Fibroblast of villous mesenchyme (primary cell): Measurements from ENCODE around the gene LRIG1. TPM values are rescaled to one million over a fixed set of nuclear protein-coding genes. Genes with fewer than 3 reads are reported as not detected.
A peak's percentile ranks its signal among the peaks of the same experiment; 100 is the strongest.

Experiments used
- DNase-seq: peaks from one replicate; pipeline ENCODE4 v3.0.0-alpha.2; 2010; ENCODE audit warnings: low read depth
- H3K4me3 ChIP-seq: 2 replicates; pipeline ENCODE4 v1.5.1; 2011; ENCODE audit warnings: low read depth, mild to moderate bottlenecking, low read length
- CTCF ChIP-seq: IDR thresholded peaks from 2 replicates; pipeline ENCODE4 v1.5.1; 2012; ENCODE audit warnings: low read depth, mild to moderate bottlenecking, low read length; ENCODE audit not compliant: insufficient read depth
- total RNA-seq: library from RNA; depleted of rRNA; stranded (reverse); fragments of >200 nt; gene quantifications from 2 replicates; pipeline ENCODE4 v1.2.3, GENCODE V29; 2012

The LRIG1 gene
- total RNA-seq, 1 donor, result 10.4 TPM

DNA sequence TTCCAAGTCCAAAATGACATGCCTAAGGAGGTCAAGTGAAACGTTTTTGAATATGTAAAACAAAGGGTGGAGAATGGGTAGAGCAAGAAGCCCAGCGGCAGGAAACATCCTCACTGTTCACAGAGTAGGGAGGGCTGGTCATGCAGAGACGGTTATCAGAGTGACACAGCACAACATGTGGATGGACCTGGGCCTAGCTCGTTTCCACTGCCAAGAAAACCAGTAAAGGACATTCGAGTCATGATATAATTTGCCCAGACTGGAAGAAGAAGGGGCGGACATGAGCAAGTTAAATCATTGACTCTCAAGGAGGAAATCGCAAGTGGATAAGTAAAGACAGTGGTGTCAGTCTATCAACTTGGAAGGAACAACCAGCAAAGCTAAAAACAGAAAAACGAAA lies 89.3 kb downstream of the LRIG1 start:
- DNase-seq, result no peak
- no peak for TF ChIP-seq CTCF
- H3K4me3 ChIP-seq, result no peak overlapping the region

DNA sequence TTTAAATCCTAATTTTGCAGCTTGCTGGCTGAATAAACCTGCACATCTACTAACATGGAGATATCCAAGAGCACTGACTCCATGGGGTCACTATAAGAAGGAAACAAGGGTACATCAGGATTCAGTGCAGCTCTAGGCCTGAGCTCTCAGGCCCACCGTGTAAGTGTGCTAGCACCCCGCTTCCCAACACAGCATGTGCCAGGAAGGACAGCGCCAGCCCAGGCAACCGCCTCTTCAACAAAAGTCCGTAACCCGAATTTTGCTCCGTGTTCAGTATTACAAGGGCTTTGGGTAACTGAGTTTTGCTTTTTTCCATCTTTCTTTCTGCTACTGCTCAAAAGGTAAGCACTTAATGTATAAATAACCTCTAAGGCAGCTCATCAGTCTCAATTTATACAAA lies 89.8 kb downstream of the LRIG1 start:
- no peak for DNase-seq
- no peak overlapping the region for H3K4me3 ChIP-seq
- TF ChIP-seq CTCF, result no peak

DNA sequence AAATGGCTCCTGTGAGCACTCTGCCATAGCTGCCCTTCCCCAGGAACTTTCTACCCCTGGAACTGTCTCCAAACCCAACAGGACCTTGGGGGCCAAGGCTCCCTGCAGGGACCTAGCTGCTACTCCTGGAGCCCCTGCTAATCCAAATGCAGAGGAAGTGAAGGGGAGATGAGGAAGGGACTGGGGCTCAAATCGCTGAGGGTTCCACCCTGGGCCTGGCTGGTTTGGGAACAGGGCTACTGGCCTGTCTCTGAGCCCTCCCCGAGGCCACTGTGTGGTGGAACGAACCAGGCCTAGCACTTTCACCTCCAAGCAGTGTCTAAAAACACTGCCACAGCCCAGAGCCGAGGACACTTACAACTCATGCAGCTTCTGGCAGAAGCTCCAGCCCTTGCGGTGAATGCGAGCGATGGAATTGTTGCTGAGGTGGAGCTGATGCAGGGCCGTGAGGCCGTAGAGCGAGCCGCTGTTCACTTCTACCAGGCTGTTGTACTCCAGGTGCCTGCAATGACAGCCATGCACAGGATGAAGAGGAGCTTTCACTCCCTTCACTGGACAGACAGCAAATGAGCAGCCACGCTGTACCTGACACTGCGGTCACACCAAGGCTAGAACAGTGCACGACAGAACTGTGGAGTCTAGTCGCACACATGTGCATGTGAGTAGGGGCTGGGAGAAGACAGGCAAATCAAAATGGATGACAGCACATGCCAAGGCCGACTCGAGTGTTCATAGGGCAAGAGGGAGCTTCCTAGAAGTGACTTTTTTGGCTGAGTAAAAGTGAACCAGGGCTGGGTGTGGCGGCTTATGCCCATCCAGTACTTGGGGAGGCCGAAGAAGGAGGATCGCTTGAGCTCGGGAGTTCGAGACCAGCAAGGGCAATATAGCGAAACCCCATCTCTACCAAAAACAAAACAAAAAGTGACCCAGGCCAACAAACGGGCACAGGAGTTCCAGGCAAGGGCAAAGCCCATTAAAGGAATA lies 90.8 kb downstream of the LRIG1 start:
- no peak overlapping the region for H3K4me3 ChIP-seq
- no peak for TF ChIP-seq CTCF
- no peak for DNase-seq

DNA sequence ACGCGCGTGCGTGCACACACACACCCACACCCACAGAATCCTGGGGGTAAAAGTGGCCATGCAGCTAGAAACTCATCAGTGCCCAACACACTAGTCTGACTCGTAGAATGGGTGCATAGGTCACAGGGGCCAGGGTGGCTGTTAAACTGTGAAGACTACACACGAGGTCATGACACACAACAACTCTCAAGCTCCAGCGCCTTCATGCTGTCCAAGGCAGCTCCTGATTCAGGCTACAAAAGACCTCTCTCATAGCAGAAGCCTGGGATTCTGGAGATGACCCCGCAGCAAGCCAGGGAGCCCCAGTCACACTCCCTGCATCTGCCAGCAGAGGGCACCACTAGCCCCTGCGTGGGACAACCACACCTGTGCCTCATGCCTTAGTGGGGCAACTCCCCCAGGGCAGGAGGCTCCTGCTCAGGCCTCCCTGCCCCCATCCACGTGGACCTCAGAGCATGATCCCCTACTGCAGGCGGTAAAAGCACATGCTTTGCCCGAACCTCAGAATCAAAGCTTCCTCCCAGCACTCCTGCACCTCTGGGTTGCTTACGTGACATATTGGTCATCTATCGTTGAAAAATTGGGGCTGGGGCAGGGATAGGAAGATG lies 93.1 kb downstream of the LRIG1 start:
- DNase-seq, result peak; percentile 61
- H3K4me3 ChIP-seq, result no peak overlapping the region
- TF ChIP-seq CTCF, result peak; percentile 95

- no peak for DNase-seq
- H3K4me3 ChIP-seq, result no peak overlapping the region
- TF ChIP-seq CTCF, result no peak
These were observed 93.8 kb downstream of the LRIG1 start for GRCh38 chr3:66406831-66407610.

DNA sequence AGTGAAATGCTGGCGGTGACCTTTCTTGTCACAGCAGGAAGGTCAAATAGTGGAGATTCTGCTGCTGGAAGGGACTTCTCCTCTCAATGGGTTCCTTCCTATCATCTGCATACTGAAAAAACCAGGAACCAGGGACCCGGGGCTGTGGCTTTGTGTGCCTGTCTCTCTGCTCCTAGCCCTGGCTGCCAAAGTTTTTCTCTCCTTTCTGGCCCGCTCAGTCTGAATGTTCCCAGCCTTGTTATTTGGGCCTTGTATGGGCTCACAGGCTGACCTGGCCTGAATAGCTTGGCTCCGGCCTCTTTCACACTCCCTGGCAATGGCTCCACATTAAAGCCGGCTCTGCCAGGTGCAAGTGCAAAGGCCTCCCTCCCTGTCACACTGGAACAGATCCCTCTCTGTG lies 94.7 kb downstream of the LRIG1 start:
- H3K4me3 ChIP-seq, result no peak overlapping the region
- no peak for TF ChIP-seq CTCF
- no peak for DNase-seq
